ENCODE measurements around the gene GANC.

DNA sequence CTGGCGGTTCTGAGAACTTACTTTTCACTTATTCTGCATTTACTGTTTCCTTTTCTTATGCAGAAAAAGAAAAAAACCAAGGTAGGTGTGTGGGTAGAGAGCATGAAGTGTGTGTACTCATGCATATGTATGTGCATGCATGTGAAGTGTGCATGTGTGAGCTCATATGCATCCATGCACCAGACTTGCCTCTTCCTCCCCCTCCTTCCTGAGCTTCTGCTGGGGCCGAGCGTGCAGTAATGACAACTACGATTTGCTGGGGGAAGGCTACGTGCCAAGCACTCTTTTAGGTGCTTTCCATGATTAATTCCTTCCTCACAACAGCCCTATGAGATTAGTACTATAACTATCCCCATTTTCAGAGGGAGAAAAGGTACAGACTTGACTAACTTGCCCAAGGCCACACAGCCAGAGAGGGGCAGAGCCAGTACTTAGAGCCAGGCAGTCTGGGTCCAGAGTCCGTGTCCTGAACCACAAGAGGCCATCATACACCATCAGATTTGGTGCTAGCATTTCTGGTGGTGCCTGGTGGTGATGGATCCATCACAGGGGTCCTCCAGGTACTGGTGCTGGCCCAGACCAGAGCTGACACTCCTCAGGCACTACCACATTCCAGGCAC, 133.0 kb downstream of the GANC start:
- TF ChIP-seq, protein P1, sequence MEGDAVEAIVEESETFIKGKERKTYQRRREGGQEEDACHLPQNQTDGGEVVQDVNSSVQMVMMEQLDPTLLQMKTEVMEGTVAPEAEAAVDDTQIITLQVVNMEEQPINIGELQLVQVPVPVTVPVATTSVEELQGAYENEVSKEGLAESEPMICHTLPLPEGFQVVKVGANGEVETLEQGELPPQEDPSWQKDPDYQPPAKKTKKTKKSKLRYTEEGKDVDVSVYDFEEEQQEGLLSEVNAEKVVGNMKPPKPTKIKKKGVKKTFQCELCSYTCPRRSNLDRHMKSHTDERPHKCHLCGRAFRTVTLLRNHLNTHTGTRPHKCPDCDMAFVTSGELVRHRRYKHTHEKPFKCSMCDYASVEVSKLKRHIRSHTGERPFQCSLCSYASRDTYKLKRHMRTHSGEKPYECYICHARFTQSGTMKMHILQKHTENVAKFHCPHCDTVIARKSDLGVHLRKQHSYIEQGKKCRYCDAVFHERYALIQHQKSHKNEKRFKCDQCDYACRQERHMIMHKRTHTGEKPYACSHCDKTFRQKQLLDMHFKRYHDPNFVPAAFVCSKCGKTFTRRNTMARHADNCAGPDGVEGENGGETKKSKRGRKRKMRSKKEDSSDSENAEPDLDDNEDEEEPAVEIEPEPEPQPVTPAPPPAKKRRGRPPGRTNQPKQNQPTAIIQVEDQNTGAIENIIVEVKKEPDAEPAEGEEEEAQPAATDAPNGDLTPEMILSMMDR (IDR thresholded peaks at IDR 0.05) = no peak
- no peak for TF ChIP-seq POLR2A (IDR thresholded peaks at IDR 0.05)
